HEK293T (cell line): ENCODE data around the gene MARCHF5.

Experiments
- ARNT ChIP-seq: fragments of 450-650 bp; IDR thresholded peaks from 2 replicates; pipeline ENCODE4 v1.6.1; 2017; ENCODE audit warnings: mild to moderate bottlenecking
- BHLHE40 ChIP-seq: fragments of 450-650 bp; IDR thresholded peaks from 2 replicates; pipeline ENCODE4 v1.6.1; 2016; ENCODE audit warnings: mild to moderate bottlenecking, moderate library complexity, borderline replicate concordance
- ELF4 ChIP-seq: fragments of 450-650 bp; IDR thresholded peaks from 2 replicates; pipeline ENCODE4 v1.6.1; 2017; ENCODE audit warnings: antibody characterized with exemption
- FOXK2 ChIP-seq: fragments of 450-650 bp; IDR thresholded peaks from 2 replicates; pipeline ENCODE4 v1.6.1; 2016; ENCODE audit warnings: mild to moderate bottlenecking
- FOXM1 ChIP-seq: fragments of 450-650 bp; IDR thresholded peaks from 2 replicates; pipeline ENCODE4 v1.6.1; 2017; ENCODE audit warnings: mild to moderate bottlenecking, borderline replicate concordance
- HDGF ChIP-seq: fragments of 450-650 bp; IDR thresholded peaks from 2 replicates; pipeline ENCODE4 v1.6.1; 2017; ENCODE audit warnings: antibody characterized with exemption, borderline replicate concordance
- L3MBTL2 ChIP-seq: fragments of 450-650 bp; conservative IDR thresholded peaks from 2 replicates; pipeline ENCODE4 v1.6.1; 2016; ENCODE audit warnings: mild to moderate bottlenecking
- NFRKB ChIP-seq: fragments of 450-650 bp; IDR thresholded peaks from 2 replicates; pipeline ENCODE4 v1.6.1; 2016; ENCODE audit warnings: mild to moderate bottlenecking, moderate library complexity
- SP1 ChIP-seq: fragments of 450-650 bp; IDR thresholded peaks from 2 replicates; pipeline ENCODE4 v1.6.1; 2017
- SUZ12 ChIP-seq: fragments of 450-650 bp; IDR thresholded peaks from 2 replicates; pipeline ENCODE4 v1.6.1; 2016; ENCODE audit warnings: mild to moderate bottlenecking
- TARDBP ChIP-seq: fragments of 450-650 bp; IDR thresholded peaks from 2 replicates; pipeline ENCODE4 v1.6.1; 2016
- ZNF384 ChIP-seq: fragments of 450-650 bp; IDR thresholded peaks from 2 replicates; pipeline ENCODE4 v1.6.1; 2016

- TF ChIP-seq BHLHE40 (no peak), NFRKB (no peak), SP1 (no peak), FOXM1 (no peak), ZNF384 (no peak), FOXK2 (no peak), SUZ12 (no peak), L3MBTL2 (no peak), ELF4 (no peak), TARDBP (no peak), HDGF (no peak), ARNT (no peak)
These were observed 65.1 kb downstream of the MARCHF5 start for GRCh38 chr10:92356041-92356440.
